Liver (tissue), 3 donors: ENCODE measurements around the gene PLAU.
"Not testable (repeated sequence)": the region's sequence is repeated elsewhere in the genome, so short reads cannot be mapped to it uniquely, and the experiment has no call there.

Experiments used
- GABPA ChIP-seq, 2 donors: IDR thresholded peaks in 1 of 2; conservative IDR thresholded peaks in 1 of 2; 2 replicates each; pipeline ENCODE4 v1.6.1; 2016; ENCODE audit warnings: antibody characterized with exemption in 2 of 2, mild to moderate bottlenecking in 1 of 2, moderate library complexity in 1 of 2
- RAD21 ChIP-seq, 2 donors: IDR thresholded peaks; 2 replicates each; pipeline ENCODE4 v1.6.1; 2016; ENCODE audit warnings: antibody characterized with exemption in 2 of 2, mild to moderate bottlenecking in 2 of 2
- RXRA ChIP-seq, 2 donors: IDR thresholded peaks; 2 replicates each; pipeline ENCODE4 v1.6.1; 2017 to 2018; ENCODE audit warnings: antibody characterized with exemption in 2 of 2, mild to moderate bottlenecking in 1 of 2
- SP1 ChIP-seq: IDR thresholded peaks from 2 replicates; pipeline ENCODE4 v1.6.1; 2018; ENCODE audit warnings: antibody characterized with exemption, mild to moderate bottlenecking
- TAF1 ChIP-seq: conservative IDR thresholded peaks from 2 replicates; pipeline ENCODE4 v1.6.1; 2016; ENCODE audit warnings: antibody characterized with exemption, mild to moderate bottlenecking
- YY1 ChIP-seq: IDR thresholded peaks from 2 replicates; pipeline ENCODE4 v1.6.1; 2016; ENCODE audit warnings: antibody characterized with exemption, mild to moderate bottlenecking
- TF ChIP-seq, protein P1 (sequence below): fragments of 150-350 bp; IDR thresholded peaks from 2 replicates; pipeline ENCODE4 v1.5.1; 2017; ENCODE audit warnings: improper control_type of control experiment, low read depth, low read length; ENCODE audit not compliant: missing input control
- TF ChIP-seq, protein P2 (sequence below): IDR thresholded peaks from 2 replicates; pipeline ENCODE4 v1.6.1; 2016; ENCODE audit warnings: antibody characterized with exemption
- TF ChIP-seq, protein P3 (sequence below): IDR thresholded peaks from 2 replicates; pipeline ENCODE4 v1.6.1; 2016; ENCODE audit warnings: antibody characterized with exemption
- TF ChIP-seq, protein P4 (sequence below): IDR thresholded peaks from 2 replicates; pipeline ENCODE4 v1.6.1; 2016; ENCODE audit warnings: antibody characterized with exemption, mild to moderate bottlenecking
- donor health status: healthy.
- donor health status: healthy.

DNA sequence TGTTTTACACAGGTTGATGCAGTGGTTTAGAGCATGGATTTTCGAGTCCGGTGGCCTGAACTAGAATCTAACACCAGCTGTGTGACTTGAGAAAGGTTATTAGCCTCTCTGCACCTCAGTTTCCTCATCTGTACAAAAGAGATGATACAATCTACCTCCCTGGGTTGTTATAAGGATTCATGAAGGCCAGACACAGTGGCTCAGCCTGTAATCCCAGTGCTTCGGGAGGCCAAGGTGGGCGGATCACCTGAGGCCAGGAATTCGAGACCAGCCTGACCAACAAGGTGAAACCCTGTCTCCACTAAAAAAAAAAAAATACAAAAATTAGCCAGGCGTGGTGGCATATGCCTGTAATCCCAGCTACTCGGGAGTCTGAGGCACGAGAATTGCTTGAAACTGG lies 8.5 kb downstream of the PLAU start:
- TF ChIP-seq, protein P1, sequence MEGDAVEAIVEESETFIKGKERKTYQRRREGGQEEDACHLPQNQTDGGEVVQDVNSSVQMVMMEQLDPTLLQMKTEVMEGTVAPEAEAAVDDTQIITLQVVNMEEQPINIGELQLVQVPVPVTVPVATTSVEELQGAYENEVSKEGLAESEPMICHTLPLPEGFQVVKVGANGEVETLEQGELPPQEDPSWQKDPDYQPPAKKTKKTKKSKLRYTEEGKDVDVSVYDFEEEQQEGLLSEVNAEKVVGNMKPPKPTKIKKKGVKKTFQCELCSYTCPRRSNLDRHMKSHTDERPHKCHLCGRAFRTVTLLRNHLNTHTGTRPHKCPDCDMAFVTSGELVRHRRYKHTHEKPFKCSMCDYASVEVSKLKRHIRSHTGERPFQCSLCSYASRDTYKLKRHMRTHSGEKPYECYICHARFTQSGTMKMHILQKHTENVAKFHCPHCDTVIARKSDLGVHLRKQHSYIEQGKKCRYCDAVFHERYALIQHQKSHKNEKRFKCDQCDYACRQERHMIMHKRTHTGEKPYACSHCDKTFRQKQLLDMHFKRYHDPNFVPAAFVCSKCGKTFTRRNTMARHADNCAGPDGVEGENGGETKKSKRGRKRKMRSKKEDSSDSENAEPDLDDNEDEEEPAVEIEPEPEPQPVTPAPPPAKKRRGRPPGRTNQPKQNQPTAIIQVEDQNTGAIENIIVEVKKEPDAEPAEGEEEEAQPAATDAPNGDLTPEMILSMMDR = not testable (repeated sequence)
- TF ChIP-seq, protein P2, sequence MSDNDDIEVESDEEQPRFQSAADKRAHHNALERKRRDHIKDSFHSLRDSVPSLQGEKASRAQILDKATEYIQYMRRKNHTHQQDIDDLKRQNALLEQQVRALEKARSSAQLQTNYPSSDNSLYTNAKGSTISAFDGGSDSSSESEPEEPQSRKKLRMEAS = not testable (repeated sequence)
- TF ChIP-seq, protein P3, sequence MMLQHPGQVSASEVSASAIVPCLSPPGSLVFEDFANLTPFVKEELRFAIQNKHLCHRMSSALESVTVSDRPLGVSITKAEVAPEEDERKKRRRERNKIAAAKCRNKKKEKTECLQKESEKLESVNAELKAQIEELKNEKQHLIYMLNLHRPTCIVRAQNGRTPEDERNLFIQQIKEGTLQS = not testable (repeated sequence)
- not testable (repeated sequence) for TF ChIP-seq SP1; GABPA (IDR thresholded peaks at IDR 0.05 in 1 of 2, conservative IDR thresholded peaks at IDR 0.05 in 1 of 2); TAF1; RAD21 (IDR thresholded peaks at IDR 0.05); YY1; RXRA (IDR thresholded peaks at IDR 0.05)
- TF ChIP-seq, protein P4, sequence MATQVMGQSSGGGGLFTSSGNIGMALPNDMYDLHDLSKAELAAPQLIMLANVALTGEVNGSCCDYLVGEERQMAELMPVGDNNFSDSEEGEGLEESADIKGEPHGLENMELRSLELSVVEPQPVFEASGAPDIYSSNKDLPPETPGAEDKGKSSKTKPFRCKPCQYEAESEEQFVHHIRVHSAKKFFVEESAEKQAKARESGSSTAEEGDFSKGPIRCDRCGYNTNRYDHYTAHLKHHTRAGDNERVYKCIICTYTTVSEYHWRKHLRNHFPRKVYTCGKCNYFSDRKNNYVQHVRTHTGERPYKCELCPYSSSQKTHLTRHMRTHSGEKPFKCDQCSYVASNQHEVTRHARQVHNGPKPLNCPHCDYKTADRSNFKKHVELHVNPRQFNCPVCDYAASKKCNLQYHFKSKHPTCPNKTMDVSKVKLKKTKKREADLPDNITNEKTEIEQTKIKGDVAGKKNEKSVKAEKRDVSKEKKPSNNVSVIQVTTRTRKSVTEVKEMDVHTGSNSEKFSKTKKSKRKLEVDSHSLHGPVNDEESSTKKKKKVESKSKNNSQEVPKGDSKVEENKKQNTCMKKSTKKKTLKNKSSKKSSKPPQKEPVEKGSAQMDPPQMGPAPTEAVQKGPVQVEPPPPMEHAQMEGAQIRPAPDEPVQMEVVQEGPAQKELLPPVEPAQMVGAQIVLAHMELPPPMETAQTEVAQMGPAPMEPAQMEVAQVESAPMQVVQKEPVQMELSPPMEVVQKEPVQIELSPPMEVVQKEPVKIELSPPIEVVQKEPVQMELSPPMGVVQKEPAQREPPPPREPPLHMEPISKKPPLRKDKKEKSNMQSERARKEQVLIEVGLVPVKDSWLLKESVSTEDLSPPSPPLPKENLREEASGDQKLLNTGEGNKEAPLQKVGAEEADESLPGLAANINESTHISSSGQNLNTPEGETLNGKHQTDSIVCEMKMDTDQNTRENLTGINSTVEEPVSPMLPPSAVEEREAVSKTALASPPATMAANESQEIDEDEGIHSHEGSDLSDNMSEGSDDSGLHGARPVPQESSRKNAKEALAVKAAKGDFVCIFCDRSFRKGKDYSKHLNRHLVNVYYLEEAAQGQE = not testable (repeated sequence)
